NCI-H146 treated with DMSO at 0.1 percent for 48 hours (cell line): ENCODE results near the gene TMEM117.
"Not testable (repeated sequence)": the region's sequence is repeated elsewhere in the genome, so short reads cannot be mapped to it uniquely, and the experiment has no call there.

Source experiments
- DNase-seq: peaks from one replicate; lab custom pipeline; 2025; ENCODE audit not compliant: unreplicated experiment; lab: John Stamatoyannopoulos, UW

TMEM117 gene

DNA sequence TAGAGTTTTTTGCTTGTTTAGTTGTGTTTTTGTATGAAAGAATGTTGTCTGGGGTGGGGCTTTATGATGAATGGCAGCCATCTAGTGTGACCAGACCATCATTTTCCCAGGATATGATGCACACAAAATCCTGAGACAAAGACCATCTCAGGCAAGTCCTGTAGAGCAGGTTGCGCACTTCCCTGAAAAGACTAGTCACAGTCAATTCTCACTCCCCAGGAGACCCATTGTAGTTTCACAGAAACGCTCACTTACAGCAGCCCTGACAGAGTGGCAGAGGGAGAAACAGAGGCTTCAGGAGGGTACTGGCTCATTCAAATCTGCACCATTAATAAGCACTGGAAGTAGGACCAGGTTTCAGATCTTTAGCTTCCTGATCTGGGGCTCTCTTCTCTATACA, 183.2 kb downstream of the TMEM117 start:
- DNase-seq: no peak

DNA sequence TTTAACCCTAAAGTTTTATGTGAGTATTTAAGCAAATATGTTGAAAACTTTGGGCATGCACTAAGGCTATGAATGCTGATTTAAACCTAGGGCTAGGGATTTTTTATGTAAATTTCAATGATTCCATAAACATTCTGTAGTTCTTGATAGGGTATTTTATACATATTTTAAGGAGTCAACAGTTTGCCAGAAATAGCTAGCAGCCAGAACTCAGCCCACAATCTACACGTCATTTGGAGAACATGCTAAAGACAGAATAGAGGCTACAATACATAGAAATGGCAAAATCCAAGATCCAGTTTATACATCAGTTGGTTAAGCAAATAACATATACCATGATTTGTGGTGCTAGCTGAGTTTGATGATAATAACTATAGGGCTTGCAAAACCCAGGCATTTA, 184.7 kb downstream of the TMEM117 start:
- no peak for DNase-seq

DNA sequence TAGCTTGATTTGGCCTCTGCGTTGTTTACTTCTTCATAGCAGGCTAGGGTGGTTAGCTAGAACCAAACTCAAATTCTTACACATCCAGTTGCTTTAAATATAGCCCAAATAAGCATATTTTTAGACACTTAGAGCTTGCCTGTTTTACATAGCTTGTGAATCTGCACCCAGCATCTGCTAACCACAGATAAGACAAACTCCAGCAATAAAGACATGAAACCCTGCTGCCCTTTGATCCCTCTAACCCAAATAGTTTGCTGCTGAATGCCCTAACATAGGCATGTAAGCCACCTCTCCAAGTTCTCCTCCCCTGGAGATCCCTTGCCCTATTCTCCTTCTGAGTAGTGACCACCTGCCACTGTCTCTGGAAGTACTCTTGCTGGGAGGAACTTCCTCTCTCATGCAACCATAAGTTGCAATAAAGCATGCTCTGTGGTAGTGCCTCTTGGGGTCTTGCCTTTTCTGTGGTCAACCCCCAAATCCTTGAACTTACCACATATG, 185.6 kb downstream of the TMEM117 start:
- DNase-seq: no peak

DNA sequence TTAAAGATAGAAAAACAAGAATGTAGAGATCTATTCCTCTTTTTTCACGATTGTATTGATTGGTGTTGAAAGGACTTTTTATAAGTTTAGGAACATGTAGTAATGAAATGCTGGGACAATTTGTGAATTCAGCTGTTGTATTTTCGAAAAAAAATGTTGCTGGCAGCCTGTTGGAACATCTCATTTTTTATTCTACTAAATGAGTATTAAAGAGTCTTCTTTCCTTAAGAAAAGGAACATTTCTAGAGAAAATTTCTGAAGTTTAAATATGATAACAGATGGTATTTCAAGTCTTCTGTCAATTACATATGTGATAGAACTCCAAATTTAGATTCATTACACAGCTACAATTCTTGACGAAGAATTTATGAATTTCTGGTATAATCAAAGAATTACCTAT, 189.6 kb downstream of the TMEM117 start:
- DNase-seq: no peak

DNA sequence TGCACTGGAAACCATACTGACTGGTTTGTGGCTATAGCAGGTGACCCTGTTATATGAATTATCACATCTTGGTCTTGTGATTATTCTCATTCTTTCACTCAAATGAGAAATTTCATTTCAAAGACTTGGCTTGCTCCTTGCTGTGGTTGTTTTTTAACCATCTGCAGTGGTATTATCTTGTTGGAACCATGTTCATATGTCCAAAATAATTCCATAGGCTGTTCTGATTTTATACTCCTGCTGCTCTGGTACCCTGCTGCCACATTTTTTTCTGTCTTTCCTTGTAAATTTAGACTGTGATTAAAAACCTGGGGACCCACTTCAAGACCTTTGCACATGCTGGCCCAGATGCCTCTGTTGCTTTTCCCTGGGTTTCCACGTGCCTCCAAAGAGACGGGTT, 190.2 kb downstream of the TMEM117 start:
- no peak for DNase-seq

DNA sequence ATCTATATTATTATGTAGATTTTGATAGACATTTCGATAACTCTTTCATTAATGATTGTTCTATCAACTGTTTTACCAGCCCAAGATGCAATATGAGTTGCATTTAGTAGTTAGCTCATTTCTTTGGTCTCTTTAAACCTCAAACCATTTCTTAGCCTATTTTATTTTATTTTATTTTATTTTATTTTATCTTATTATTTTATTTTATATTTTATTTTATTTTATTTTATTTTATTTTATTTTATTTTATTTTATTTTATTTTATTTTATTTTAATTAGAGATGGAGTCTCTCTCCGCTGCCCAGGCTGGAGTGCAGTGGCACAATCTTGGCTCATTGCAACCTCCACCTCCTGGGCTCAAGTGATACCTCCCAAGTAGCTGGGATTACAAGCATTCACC, 191.0 kb downstream of the TMEM117 start:
- DNase-seq: not testable (repeated sequence)

DNA sequence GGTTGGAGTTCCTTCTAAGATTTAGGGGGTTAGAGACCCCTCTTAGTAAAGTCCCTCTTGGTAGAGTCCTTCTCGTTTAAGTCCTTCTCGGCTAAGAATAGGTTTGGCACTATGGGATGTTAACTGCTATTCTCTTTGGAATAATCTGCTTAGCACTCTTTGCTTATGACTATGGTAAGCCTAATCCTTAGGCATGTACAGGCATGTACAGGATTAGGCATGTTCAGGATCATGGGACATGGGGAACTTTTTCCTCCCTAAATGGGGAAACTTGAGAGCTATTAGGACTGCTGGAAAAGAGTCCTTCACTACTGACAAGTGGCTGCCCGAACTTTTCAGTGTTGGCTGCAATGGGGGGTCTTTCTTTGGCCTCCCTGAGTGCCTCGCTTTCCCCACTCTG, 193.3 kb downstream of the TMEM117 start:
- DNase-seq: no peak

DNA sequence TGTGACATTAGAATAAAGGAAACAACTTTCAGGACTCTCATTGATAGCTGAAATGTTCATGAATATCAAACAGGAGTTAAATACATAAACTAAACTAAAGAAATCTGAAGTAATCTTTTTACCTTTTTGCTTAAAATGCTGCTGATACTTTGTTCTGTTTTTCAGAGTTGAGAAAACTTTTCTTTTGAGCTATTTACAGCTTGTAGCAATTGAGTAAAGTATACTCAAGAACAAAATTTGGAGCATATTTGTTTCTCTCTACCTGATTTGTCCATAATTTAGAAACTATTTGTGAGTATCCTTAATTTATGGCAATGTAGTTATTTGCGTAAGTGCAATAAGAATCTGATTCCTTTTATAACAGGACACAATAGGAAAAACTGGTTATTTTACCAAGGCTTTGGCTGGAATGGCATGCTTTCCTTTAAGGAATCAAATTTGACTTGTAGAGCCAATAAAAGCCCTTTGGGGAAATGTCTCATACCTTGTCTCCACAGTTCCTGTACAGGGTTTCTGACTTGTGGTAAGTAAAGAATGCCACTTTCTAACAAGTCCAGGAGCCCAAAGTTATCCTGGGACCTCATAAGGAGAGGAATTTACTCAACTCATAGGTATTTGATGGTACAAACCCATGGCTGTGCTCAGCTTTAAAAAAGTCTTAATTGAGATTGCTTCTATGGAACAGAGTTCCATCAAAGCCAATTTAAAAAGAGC, 195.7 kb downstream of the TMEM117 start:
- DNase-seq: no peak

DNA sequence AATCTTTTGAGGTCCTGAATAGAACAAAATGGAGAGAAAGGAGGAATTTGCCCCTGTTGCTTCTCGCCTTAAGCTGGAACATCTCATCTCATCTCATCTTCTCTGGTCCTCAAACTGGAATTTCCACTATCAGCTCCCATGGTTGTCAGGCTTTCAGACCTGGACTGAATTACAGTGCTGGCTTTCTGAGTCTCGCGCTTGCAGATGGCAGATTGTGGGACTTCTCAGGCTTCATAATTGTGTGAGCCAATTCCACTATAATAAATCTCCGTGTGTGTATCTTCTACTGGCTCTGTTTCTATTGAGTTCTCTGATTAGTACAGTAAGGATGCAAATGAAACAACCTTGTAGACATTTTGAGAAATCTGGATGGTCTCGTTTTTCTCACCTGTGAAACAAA, 199.0 kb downstream of the TMEM117 start:
- no peak for DNase-seq

DNA sequence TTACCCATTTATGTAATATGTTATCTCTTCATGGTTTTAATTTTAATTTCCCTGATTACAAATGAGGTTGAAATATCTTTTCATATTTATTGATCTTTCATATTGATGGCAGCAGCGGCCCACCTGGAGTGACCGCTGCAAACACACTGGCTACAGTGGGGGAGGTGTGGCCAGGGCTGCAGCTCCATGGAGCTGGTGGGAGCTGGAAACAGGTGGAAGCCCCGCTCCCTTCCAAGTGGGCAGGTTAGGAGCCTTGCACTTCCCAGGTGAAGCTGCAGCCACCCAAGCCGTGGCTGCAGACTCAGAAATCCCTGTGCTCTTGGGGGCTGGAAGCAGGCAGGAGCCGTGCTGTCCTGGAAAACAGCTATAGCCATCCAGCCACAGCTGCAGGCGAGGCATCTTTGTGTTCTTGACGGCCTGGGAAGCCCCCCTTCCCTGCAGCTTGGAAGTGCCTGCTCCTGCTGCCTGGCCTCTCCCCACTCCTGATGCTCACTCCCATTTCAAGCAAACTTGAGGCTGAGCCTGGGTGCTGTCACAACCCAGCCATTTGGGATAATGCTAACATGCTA, 201.1 kb downstream of the TMEM117 start:
- DNase-seq: no peak

DNA sequence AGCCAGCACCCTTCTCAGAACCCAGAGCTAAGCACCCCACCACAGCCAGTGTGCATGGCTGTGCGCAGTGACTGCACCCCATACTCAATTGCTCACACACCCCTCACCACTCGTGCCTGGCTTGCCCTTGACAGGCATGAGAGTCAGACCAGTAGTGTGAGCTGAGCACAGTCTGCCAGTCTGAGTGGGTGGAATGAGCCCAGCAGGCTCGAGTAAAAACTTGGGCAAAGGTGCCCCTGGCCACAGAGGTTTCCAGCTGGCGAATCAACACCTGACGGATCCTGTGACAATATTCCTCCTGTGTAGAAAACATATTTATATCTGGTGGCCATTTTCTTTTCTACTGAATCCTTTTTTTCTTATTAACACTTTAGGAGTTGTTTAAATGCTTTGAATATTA, 202.5 kb downstream of the TMEM117 start:
- DNase-seq: no peak

DNA sequence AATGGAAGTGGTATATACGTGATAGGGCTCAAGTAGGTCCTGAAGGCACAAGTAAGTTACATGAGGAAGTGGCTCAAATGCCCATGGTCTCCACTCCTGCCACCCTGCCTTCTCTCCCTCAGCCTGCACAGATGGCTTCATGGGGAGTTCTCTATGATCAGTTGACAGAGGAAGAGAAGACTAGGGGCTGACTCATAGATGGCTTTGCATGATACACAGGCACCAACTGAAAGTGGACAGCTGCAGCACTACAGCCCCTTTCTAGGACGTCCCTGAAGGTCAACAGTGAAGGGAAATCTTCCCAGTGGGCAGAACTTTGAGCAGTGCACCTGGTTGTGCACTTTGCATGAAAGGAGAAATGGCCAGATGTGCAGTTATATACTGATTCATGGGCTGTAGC, 208.6 kb downstream of the TMEM117 start:
- DNase-seq: not testable (repeated sequence)

DNA sequence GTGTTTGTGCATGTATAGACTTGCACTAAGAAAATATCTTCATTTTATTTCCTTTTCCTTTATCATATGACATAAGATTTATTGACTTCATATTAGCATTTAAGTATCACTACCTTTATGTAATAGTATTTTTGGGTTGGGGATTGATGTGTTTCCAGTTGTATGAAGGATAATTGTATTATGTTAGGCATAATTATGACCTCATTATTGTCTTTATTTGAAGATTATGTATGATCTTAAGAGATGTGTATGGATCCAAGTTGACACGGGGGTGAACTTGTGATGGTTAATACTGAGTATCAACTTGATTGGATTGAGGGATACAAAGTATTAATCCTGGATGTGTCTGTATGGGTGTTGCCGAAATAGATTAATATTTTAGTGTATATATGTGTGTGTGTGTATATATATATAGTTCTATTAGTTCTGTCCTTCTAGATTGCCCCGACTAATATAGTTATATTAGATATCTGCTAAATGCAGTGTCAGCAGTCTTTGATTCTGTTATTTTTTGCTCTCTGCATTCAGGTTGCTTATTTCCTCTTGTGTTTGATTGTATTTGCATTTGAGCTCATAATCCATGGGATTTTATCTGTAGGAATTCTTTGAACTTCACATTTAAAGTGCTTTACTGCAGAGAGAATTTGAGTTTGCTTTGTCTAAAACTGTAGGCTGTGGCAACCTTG, 211.0 kb downstream of the TMEM117 start:
- no peak for DNase-seq

DNA sequence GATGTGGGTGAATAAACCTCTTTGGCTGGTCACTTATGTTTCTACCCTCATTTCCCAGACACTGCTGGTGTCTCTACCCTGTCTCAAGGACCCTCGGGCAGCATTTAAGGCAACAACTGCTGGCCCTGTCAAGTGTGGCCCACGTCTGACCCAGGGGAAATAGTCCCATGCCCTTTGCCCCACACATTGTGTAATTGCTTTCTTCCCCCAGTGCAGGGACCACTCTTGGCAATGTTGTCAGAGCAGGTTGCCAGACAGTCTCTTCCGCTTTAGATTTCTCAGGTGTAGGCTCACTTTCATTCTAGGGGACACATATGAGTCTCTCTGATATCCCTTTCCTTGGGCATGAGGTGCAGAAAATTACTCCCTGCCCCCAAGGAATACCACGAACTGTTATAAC, 216.7 kb downstream of the TMEM117 start:
- no peak for DNase-seq

DNA sequence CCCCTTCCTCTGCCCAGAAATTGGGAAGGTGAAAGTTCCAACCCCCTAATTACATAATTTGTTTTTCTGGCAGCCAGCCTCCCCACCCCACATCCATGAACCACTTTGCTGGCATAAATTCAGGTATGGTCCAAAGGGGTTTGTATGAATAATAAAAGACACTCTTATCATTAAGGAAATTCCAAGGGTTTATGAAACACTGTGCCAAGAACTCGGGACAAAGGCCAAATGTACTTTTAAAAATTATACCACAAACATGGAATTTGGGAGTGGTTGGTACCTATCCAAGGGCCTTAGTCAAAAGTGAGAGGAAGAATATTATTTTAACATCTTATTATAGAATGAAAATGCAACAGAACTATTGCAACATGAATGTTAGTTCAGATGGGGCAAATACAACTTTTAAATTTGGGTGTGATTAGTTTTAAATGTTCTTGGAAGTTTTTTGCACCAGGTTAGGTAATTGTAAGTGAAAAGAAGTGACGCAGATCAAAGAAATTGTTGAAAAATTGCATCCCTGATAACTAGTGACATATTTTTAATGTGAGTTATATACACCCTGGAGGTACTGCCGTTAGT, 217.8 kb downstream of the TMEM117 start:
- no peak for DNase-seq

DNA sequence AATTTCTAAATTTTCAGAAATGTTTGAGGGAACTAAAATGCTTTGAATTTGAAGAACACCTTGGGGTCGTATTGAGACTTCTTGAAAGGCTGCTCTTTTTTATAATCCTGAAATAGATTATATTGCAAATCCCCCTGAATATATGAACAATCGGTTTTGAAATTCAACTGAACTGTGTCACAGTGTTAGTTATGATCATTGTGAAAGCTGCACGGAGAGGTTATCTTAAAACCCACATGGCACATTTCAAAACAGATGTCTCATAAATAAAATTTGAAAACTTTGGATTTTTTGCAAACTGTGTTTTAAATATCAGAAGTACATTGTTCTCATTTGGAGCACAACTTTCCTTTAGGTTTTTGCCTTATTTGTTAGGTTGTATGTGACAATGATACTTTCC, 218.4 kb downstream of the TMEM117 start:
- no peak for DNase-seq

DNA sequence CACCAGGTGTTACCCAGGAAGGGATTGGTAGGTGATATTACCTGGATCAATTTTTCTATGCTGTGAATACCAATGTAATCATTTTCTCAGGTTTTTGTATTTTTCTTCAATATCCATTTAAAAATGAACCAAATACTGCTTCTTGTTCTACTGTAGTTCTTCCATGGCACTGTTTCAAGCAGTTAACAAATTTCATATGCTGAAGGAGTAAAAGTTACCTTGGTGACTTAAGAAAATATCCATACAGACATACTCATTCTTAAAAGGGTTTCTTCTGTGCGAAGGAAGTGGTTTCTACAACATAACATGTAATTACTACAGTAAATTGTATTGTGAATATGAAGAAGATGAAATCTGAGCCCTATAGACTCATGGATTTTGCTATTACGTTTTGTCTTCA, 222.5 kb downstream of the TMEM117 start:
- no peak for DNase-seq

DNA sequence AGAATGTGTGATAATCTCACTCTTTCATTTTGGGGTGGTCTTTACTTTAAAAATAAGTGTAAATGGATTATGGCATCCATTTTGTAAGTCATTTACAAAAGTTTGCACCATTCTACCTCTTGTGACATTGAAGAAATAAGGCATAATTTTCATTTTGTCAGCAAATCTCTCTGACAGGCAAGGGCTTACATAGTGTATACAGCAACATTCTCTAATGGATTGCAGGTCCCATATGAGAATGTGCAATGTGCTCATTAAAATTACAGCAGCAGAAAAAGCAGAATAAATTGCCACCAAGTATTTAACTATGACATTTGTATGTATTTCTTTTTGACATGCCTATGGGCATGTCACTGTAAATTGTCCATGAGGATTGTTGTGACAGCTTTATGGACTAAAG, 223.6 kb downstream of the TMEM117 start:
- DNase-seq: no peak

DNA sequence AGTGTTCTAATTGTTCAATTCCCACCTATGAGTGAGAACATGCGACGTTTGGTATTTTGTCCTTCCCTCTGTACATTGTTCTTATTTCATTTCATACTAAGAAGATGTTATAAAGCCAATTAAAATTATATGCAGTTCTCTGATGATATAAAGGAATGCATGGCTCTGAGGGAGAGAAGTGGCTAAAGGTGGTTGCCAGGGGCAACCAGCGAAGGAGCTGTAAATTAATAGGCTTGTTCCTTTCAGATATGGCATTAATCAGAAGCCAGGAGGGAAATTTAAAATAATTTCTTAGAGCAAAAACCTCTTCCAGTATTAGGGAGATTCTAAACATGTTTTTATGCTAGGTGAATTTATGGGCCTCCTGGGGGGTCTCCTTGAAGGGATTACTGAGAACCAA, 227.8 kb downstream of the TMEM117 start:
- DNase-seq: no peak

DNA sequence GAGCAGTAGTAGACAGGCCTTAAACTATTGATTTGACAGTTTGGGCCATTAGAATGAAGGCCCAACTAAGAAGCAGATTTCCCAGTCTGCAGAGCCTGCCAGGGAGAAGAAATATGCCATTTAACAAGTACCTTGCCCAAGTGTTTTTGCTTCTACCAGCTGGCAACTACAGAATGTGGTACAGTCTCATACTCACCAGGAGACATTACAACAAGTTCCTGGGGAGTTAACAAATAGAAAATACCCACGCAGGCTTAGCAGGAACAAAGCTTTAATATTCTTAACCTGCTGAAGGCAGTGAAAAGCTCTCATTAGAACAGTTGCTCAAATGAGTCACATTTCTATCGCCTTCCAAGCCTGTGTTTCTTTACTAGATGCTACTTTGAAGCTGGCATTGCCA, 241.0 kb downstream of the TMEM117 start:
- DNase-seq: no peak

DNA sequence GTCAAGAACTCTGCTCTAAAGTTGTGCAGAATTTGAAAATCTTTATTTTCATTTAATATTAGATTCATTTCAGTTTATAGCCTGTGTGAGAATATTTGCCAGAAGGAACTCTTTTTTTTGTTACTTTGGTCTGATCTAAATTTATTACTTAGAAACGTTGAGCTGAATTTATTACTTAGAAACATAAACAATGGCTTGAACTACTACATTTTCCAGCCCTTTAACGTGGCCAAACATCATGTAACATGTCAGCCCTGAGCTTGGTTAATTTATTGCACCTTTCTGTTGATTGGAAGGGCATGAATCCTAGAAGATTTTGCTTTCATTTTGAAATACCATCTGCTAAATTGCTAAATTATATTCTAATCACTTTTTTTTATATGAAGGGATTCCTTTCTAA, 241.4 kb downstream of the TMEM117 start:
- no peak for DNase-seq

DNA sequence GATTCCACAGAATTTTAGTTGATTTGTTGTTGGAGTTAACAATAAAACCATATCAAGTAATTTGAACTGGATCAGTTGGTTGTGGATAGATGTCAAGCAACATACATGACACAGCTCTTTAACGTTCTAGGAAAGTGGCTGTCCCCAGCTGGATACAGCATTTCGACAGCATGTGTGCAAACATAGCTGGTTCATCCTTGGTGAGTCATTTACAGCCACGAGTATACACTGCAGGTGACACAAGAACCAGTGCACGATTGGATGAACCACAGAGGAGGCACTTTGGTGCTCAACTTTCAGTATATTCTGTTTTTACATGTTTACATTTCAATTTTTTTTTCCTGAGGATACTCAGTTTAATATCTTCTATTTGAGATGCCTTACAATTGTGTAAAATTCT, 242.4 kb downstream of the TMEM117 start:
- DNase-seq: no peak
